ENCODE data around the gene GNB1L. TPM values are rescaled to one million over a fixed set of nuclear protein-coding genes. Genes with fewer than 3 reads are reported as not detected.
"Not testable (repeated sequence)": the region's sequence is repeated elsewhere in the genome, so short reads cannot be mapped to it uniquely, and the experiment has no call there.

The GNB1L gene
- polyA plus RNA-seq, 3 donors, result 3.4 to 6.0 (median 4.8) TPM

DNA sequence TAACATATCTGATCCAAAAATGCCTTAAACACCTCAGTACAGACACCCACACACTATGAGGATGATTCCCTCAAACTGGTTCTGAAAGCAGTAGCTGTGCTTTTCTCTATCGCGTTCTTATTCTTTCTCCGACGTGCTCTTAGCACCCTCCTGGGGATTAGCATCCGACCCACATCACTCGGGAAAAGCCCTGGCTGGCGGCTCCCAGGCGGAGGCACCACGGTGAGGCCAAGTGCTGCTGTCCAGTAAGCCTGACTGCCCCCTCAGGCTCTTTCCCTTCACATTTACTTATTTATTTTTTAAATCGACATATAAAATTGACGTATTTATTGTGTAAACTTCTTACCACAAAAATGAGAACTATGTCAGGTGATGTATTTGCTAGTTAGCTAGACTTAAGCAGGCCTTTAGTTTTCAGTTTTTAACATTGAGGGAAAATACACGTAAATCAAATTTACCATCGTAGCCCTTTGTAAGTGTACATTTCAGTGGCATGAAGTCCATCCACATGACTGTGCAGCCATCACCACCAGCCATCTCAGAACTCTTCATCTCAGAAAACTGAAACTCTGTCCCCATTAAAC, 74.9 kb downstream of the GNB1L start:
- Histone ChIP-seq H3K36me3 (replicated peaks in 1 of 2; ENCODE audit: control insufficient read depth in 1 of 2, insufficient read depth in 2 of 2, low read length in 2 of 2) (no peaks in the 10 kb centered on the region), H2AFZ (ENCODE audit: insufficient read depth, low read depth, low read length, poor library complexity, severe bottlenecking) (no peak overlapping the region), H3K4me3 (replicated peaks in 1 of 3; ENCODE audit: low read depth in 2 of 3, low read length in 3 of 3) (no peak overlapping the region), H3K4me1 (ENCODE audit: control insufficient read depth in 1 of 2, insufficient read depth in 2 of 2, low read length in 2 of 2) (peaks cover 0 to 5% of the 10 kb centered on the region in 2 donors), H3K27ac (ENCODE audit: low read depth in 1 of 2, low read length in 2 of 2) (no peak overlapping the region), H3K4me2 (replicated peaks; ENCODE audit: extremely low read depth, low read length, poor library complexity, severe bottlenecking) (no peak overlapping the region), H4K20me1 (ENCODE audit: insufficient read depth, low read length) (no peaks in the 10 kb centered on the region), H3K9me3 (replicated peaks in 1 of 2; ENCODE audit: control insufficient read depth in 1 of 2, insufficient read depth in 1 of 2, low read length in 2 of 2) (no peaks in the 10 kb centered on the region), H3K9ac (ENCODE audit: insufficient read depth, low read length, poor library complexity, severe bottlenecking) (no peak overlapping the region), H3K79me2 (ENCODE audit: insufficient read depth, low read length) (no peaks in the 10 kb centered on the region), H3K27me3 (ENCODE audit: control insufficient read depth in 2 of 2, insufficient read depth in 2 of 2, low read length in 2 of 2) (no peaks in the 10 kb centered on the region)
- TF ChIP-seq, protein P1, sequence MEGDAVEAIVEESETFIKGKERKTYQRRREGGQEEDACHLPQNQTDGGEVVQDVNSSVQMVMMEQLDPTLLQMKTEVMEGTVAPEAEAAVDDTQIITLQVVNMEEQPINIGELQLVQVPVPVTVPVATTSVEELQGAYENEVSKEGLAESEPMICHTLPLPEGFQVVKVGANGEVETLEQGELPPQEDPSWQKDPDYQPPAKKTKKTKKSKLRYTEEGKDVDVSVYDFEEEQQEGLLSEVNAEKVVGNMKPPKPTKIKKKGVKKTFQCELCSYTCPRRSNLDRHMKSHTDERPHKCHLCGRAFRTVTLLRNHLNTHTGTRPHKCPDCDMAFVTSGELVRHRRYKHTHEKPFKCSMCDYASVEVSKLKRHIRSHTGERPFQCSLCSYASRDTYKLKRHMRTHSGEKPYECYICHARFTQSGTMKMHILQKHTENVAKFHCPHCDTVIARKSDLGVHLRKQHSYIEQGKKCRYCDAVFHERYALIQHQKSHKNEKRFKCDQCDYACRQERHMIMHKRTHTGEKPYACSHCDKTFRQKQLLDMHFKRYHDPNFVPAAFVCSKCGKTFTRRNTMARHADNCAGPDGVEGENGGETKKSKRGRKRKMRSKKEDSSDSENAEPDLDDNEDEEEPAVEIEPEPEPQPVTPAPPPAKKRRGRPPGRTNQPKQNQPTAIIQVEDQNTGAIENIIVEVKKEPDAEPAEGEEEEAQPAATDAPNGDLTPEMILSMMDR (IDR thresholded peaks at IDR 0.05), result no peak
- 98% methylated on average over 11 of the region's 13 CpGs for WGBS (ENCODE audit: insufficient coverage)
- no peak for DNase-seq
- H3K9me3 Mint-ChIP-seq, result peaks cover 0 to 1% (median 0%) of the 10 kb centered on the region in 7 donors
- intact Hi-C loops (cut with micrococcal nuclease), result no loop called here
- peaks cover 9 to 40% (median 13%) of the 10 kb centered on the region in 3 donors for H3K27me3 Mint-ChIP-seq (ENCODE audit: low read depth in 3 of 3)
- H3K27ac Mint-ChIP-seq, result no peak overlapping the region
- H3K4me1 Mint-ChIP-seq, result peaks cover 13% of the 10 kb centered on the region
- no peak overlapping the region for H3K4me3 Mint-ChIP-seq
- no peaks in the 10 kb centered on the region for H3K36me3 Mint-ChIP-seq

DNA sequence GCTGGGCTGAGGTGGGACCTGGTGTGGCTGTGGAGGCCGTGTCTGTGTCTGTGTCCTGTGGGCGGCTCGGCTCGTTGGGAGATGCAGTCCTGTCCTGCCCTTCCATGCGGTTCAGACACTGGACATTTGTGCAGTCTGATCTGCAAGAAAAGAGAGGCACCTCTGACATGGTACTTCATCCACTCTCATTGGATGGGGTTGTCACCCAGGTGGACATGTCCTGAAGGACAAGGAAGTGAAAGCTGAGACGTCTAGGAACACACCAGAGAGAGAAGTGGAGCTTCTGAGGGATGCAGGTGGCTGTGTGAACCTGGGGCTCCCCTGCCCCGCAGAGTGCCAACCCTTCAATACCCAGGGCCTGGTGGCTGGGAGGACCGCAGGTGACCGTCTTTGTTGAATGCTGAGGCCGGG, 75.7 kb downstream of the GNB1L start:
- no peaks in the 10 kb centered on the region for H4K20me1 ChIP-seq (ENCODE audit: insufficient read depth, low read length)
- no peak overlapping the region for H3K9ac ChIP-seq (ENCODE audit: insufficient read depth, low read length, poor library complexity, severe bottlenecking)
- Mint-ChIP-seq H3K4me1 (peaks cover 13% of the 10 kb centered on the region), H3K36me3 (no peaks in the 10 kb centered on the region), H3K9me3 (peaks cover 0 to 1% (median 0%) of the 10 kb centered on the region in 7 donors), H3K27ac (no peak overlapping the region), H3K27me3 (ENCODE audit: low read depth in 3 of 3) (peaks cover 9 to 40% (median 14%) of the 10 kb centered on the region in 3 donors), H3K4me3 (peak overlapping the region in 1 of 2 donors; percentile 29)
- no peaks in the 10 kb centered on the region for H3K27me3 ChIP-seq (ENCODE audit: control insufficient read depth in 2 of 2, insufficient read depth in 2 of 2, low read length in 2 of 2)
- no peaks in the 10 kb centered on the region for H3K9me3 ChIP-seq (replicated peaks in 1 of 2; ENCODE audit: control insufficient read depth in 1 of 2, insufficient read depth in 1 of 2, low read length in 2 of 2)
- H3K27ac ChIP-seq (ENCODE audit: low read depth in 1 of 2, low read length in 2 of 2), result no peak overlapping the region
- H3K4me3 ChIP-seq (replicated peaks in 1 of 3; ENCODE audit: low read depth in 2 of 3, low read length in 3 of 3), result no peak overlapping the region
- DNase-seq, result no peak
- H3K36me3 ChIP-seq (replicated peaks in 1 of 2; ENCODE audit: control insufficient read depth in 1 of 2, insufficient read depth in 2 of 2, low read length in 2 of 2), result no peaks in the 10 kb centered on the region
- no peaks in the 10 kb centered on the region for H3K79me2 ChIP-seq (ENCODE audit: insufficient read depth, low read length)
- no peak overlapping the region for H2AFZ ChIP-seq (ENCODE audit: insufficient read depth, low read depth, low read length, poor library complexity, severe bottlenecking)
- intact Hi-C loops (cut with micrococcal nuclease), result no loop called here
- no peak overlapping the region for H3K4me2 ChIP-seq (replicated peaks; ENCODE audit: extremely low read depth, low read length, poor library complexity, severe bottlenecking)
- TF ChIP-seq, protein P1 (IDR thresholded peaks at IDR 0.05), result no peak
- peaks cover 0 to 5% of the 10 kb centered on the region in 2 donors for H3K4me1 ChIP-seq (ENCODE audit: control insufficient read depth in 1 of 2, insufficient read depth in 2 of 2, low read length in 2 of 2)
- WGBS (ENCODE audit: insufficient coverage), result 100% methylated on average over 3 of the region's 10 CpGs

DNA sequence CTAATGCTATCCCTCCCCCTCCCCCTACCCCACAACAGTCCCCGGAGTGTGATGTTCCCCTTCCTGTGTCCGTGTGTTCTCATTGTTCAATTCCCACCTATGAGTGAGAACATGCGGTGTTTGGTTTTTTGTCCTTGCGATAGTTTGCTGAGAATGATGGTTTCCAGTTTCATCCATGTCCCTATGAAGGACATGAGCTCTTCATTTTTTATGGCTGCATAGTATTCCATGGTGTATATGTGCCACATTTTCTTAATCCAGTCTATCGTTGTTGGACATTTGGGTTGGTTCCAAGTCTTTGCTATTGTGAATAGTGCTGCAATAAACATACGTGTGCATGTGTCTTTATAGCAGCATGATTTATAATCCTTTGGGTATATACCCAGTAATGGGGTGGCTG, 77.5 kb downstream of the GNB1L start:
- H3K9me3 ChIP-seq (replicated peaks in 1 of 2; ENCODE audit: control insufficient read depth in 1 of 2, insufficient read depth in 1 of 2, low read length in 2 of 2); H3K79me2 ChIP-seq (ENCODE audit: insufficient read depth, low read length); H3K27ac Mint-ChIP-seq; H3K27ac ChIP-seq (ENCODE audit: low read depth in 1 of 2, low read length in 2 of 2); H3K36me3 Mint-ChIP-seq; H3K4me3 ChIP-seq (replicated peaks in 1 of 3; ENCODE audit: low read depth in 2 of 3, low read length in 3 of 3); H3K4me3 Mint-ChIP-seq; H3K9ac ChIP-seq (ENCODE audit: insufficient read depth, low read length, poor library complexity, severe bottlenecking); H2AFZ ChIP-seq (ENCODE audit: insufficient read depth, low read depth, low read length, poor library complexity, severe bottlenecking); H3K9me3 Mint-ChIP-seq; H4K20me1 ChIP-seq (ENCODE audit: insufficient read depth, low read length); H3K36me3 ChIP-seq (replicated peaks in 1 of 2; ENCODE audit: control insufficient read depth in 1 of 2, insufficient read depth in 2 of 2, low read length in 2 of 2); DNase-seq; H3K27me3 ChIP-seq (ENCODE audit: control insufficient read depth in 2 of 2, insufficient read depth in 2 of 2, low read length in 2 of 2); intact Hi-C loops (cut with micrococcal nuclease); H3K4me2 ChIP-seq (replicated peaks; ENCODE audit: extremely low read depth, low read length, poor library complexity, severe bottlenecking): not testable (repeated sequence)
- WGBS (ENCODE audit: insufficient coverage), result no CpG with 5 or more reads among the region's 6 CpGs
- peaks cover 10 to 49% (median 18%) of the 10 kb centered on the region in 3 donors for H3K27me3 Mint-ChIP-seq (ENCODE audit: low read depth in 3 of 3)
- H3K4me1 ChIP-seq (ENCODE audit: control insufficient read depth in 1 of 2, insufficient read depth in 2 of 2, low read length in 2 of 2), result peaks cover 7 to 14% of the 10 kb centered on the region in 2 donors
- H3K4me1 Mint-ChIP-seq, result peaks cover 21% of the 10 kb centered on the region
